GM19455 (cell line): ENCODE data around the gene GRIK3.
"Not testable (repeated sequence)": the region's sequence is repeated elsewhere in the genome, so short reads cannot be mapped to it uniquely, and the experiment has no call there.

Experiments
- ATAC-seq: cut with Tn5 transposase; IDR thresholded peaks from one replicate; pipeline ENCODE4 v1.9.1; 2021; ENCODE audit not compliant: unreplicated experiment

GRIK3 gene

DNA sequence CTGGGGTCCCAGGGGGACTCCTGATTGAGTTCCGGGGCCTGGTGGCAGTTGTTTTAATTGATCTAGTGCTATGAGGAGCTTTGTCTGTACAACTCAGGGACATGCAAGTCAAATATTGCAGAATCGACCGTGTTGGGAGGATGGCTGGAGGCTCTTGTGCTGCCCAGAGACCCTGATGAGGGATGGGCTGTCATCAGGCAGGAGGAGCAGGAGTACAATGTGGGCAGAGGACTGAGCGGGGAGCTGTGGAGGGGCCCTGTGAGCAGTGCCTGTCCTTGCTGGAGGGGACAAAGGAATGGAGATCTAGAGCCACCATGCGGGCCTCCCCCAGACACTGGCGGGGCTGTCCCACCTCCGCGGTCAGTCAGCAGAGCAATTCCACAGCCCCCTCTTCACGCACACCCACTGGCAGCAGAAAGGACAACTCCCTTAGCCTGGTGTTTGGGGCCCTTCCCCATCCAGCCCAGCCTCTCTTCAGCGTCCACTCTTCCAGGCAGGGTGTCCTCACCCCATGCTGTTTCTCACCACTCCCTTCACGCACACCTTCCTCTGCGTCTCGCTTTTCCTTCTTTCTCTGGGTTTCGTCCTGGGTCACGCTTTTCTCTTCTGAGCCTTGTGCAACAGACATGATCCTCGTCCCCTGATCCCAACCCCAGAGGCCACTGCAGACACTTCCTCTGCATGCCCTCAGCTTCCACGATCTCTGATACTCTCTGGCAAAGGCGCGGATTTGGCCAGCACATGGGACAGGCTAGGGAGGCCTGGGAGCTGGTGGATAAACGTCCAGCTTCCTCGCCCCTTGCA, 122.6 kb downstream of the GRIK3 start:
- no peak for ATAC-seq

DNA sequence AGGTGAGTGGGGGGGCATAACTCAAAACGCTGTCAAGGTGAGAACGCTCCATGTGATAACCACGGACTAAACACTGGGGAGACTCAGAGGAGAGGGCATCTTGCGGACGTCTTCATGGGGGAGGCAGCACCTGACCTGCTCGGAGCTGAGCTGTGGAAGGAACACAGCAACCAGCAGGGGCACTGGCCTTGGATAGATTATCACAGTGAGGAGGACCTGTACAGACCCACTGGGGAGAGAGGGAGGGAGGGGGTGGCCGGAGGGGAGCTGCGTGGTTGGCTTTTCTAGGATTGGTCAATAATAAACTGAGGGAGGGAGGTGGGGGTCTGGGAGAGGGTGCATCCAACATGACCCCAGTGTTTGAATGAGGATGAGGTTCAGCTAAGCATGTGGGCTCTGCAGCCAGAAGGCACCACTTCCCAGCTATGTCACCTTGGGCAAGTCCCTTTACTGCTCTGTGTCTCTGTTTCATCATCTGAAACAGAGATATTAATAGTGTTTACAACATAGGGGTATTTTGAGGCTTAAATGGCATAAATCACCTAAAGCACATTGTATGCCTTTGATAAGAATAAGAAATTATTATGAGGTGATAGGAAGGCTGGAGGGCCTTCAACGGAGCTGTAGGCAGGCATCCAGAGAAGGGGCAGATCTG, 123.3 kb downstream of the GRIK3 start:
- ATAC-seq: no peak

DNA sequence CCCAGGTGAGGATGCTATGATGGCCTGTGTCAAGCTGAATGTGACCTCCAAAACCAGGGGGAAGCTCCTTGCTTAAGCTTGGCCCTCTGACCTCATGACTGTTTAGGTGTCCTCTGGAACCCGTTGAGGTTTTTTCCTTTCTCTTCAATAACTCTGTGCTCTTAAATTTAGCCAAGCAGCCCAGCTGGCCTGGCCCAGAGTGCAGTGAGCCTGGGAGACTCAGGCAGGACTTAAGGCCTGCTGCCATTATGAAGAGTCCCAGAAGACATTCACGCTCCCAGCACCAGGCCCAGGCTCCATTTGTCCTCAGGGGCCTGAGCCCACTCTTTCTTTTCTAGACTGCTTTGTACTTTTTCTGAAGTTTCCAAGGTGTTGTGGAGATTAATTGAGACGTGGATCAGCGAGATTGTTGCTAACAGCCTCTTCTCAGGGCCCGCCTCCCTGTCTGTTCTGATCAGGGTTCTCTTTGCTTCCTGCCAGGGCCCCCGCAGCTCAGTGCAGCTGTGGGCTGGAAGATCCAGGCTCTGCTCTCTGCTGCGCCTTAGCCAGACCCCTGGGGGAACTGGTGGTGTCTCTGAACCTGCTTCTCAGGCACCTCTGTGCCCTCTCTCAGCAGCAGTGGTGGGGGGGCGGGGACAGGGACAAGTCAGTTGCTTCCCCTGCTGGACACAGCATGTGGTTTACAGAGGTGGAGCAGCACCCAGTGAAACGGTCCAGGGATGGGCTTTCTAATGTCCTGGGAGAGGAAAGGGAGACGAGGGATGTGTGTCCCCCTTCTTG, 124.2 kb downstream of the GRIK3 start:
- no peak for ATAC-seq

DNA sequence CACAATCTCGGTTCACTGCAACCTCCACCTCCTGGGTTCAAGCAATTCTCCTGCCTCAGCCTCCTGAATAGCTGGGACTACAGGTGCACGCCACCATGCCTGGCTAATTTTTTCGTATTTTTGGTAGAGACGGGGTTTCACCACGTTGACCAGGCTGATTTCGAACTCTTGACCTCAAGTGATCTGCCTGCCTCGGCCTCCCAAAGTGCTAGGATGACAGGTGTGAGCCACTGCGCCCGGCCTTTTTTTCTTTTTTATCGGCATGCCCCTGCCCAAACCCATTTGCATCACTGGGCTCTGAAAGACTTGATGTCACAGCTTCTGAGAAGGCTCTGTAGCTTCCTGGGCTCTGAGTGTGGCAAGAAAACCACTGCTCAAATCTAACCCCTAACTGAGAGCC, 125.0 kb downstream of the GRIK3 start:
- ATAC-seq: not testable (repeated sequence)

DNA sequence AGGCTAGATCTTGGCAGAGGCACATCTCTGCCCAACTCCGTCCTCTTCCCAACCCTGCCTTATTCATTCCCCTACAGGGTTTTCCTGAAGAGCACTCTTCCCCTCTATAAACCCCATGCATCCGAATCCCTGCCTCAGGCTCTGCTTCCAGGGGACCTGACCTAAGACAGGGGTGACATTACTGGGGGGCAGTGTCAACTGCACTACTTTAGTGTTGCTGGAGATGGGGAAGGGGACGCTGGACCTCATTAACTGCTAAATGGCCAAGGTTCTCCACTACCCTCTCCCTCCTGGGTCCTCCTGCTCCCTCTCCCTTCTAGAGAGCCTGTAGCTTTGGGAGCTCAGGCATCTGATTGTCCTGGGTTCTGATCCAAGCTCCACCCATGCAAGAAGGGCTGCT, 126.2 kb downstream of the GRIK3 start:
- ATAC-seq: no peak

DNA sequence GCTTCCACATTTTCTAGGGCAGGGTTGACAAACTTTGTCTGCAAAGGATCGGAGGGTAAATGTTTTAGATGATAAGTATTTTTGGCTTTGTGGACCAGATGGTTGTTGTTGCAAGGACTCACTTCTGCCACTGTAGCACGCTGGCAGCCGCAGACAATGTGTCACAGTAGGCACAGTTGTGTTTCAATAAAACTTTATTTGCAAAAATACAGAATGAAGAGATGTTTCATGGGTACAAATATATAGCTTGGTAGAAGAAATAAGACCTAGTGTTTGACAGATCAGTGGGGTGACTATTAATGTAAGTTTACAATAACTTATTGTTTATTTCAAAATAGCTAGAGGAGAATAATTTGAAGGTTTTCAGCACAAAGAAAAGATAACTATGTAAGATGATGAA, 127.8 kb downstream of the GRIK3 start:
- no peak for ATAC-seq

DNA sequence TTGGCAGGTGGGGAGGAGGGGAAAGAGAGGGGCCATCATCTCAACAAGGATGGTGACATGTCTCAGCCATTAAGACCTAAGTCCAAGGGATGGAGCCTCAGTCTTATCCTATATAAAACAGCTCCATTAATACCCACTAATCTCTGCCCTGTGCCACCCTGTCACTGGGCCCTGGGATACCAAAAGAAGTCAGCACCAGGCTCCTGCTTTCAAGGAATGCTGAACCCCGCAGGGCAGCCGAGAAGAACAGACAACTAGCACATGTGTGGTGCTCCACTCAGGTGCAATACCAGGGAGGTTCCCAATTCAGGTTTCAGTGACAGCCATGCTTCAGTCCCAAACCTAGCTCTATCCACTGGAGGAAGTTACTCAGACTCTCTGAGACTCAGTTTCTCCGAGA, 128.4 kb downstream of the GRIK3 start:
- ATAC-seq: no peak

DNA sequence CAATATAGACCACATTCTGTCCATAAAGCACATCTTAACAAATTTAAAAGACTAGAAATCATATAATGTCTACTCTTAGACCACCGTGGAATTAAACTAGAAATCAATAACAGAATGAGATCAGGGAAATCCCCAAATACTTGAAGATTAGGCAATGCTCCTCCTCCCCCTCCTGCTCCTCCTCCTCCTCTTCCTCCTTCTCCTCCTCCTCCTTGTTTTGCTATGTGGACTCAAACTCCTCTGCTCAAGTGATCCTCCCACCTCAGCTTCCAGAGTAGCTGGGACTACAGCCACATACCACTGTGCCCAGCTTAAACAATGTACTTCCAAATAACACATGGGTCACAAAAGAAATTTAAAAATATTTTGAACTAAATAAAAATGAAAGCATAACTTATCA, 134.2 kb downstream of the GRIK3 start:
- ATAC-seq: no peak

DNA sequence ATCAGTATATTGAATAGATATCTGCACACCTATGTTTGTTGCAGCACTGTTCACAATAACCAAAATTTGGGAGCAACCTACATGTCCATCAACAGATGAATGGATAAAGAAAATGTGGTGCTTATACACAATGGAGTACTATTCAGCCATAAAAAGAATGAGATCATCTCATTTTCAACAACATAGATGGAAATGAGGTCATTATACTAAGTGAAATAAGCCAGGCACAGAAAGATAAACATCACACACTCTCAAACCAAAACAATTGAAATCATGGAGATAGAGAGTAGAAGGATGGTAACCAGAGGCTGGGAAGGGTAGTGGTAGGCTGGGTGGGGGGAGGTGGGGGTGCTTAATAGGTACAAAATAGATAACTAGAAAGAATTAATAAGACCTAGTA, 136.5 kb downstream of the GRIK3 start:
- not testable (repeated sequence) for ATAC-seq

DNA sequence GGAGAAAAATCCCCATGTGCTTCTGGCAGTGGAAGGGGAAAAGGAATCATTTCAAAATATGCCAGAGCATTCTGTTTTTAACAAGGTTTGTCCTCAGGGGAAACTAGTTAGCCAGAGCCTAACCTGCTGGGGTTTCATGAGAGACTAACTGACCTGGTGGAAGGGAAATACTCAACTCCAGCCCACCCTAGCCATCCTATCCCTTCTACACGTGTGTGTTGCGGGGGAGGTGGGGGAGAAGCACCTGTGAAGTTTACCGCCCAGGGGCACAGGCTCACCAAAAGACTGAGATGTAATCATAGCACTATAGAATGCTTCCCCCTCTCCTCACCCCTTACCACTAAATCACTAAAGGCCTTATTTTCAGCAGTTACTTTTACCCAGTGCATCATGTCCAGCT, 139.5 kb downstream of the GRIK3 start:
- no peak for ATAC-seq

DNA sequence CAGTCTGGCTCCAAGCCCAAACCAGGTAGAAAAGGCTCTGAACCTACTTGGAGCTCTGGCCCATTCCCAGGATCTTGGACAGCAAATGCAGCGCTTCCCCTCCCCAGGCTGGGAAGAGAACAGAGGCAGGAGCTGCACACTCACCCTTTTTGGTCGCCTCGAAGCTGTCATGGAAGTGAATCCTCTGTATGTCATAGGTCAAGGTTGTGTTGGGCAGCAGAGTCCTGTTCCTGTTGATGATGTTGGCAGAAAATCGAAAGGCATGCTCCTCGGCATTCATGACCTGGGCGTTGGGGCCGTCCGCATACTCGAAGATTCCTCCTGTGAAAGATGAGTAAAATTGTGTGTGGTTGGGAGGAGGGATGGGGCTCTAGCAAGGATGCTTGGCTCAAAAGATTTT, 143.5 kb downstream of the GRIK3 start:
- no peak for ATAC-seq

DNA sequence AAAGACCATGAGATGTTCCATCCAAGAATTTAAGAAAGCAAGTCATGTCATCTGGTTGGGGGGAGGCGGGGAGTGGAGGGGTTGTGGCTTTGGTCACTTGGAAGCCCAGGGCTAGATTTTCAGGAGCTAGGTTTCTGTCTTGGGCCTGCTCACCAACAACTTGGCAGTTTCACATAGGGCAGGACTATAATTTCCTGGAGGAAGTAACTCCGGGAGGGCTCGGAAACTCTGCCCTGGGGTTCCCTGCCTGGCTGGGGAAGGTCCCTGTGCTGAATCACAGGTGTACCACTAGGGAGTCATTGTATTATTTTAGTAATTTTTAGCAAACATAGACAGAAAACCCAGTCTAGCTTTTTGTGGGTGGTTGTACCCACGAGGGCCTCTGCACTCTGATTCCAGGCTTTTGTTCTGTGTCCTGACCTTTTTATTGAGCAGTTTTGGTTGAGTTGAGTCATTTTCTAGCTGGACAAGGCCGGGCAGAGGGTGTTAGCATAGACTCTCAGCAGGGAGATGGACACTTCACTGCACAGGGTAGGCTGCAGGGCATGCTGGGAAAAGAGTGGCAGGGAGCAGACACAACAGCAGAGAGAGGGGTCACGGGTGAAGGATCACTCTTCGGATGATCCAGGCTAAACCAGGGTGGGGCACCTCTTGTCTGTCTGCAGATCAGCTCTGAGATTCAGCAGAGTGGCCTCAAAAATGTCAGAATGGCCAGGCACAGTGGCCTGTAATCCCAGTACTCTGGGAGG, 144.7 kb downstream of the GRIK3 start:
- ATAC-seq: no peak

DNA sequence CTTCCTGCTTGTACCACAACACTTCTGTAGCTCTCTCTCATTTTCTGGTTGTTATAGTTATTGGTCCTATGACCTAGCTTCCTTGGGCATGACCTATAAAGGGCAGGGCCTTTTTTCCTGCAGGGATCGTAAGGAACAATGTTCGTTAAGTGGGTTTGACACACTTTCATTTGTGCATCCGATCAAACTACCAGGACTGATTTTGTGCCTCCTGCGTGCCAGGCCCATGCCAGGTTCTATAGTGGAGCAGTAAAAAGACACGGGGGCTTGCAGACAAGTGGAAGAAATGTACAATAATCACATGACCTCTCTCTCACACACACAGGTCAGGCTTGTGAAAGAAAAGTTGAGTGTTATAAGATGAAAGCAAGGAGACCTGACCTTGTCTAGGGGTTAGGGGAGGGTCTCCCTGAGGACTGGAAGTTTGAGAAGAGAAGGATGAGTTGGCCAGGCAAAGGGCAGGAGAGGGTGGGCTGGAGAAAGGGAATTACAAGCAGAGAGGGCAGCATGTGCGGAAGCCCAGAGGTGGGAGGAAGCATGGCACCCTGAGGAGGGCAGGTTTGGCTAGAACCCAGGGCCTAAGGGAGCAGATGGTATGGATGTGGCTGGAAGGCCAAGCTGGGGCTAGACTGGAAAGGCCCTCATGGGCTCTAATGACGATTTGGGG, 145.4 kb downstream of the GRIK3 start:
- no peak for ATAC-seq

DNA sequence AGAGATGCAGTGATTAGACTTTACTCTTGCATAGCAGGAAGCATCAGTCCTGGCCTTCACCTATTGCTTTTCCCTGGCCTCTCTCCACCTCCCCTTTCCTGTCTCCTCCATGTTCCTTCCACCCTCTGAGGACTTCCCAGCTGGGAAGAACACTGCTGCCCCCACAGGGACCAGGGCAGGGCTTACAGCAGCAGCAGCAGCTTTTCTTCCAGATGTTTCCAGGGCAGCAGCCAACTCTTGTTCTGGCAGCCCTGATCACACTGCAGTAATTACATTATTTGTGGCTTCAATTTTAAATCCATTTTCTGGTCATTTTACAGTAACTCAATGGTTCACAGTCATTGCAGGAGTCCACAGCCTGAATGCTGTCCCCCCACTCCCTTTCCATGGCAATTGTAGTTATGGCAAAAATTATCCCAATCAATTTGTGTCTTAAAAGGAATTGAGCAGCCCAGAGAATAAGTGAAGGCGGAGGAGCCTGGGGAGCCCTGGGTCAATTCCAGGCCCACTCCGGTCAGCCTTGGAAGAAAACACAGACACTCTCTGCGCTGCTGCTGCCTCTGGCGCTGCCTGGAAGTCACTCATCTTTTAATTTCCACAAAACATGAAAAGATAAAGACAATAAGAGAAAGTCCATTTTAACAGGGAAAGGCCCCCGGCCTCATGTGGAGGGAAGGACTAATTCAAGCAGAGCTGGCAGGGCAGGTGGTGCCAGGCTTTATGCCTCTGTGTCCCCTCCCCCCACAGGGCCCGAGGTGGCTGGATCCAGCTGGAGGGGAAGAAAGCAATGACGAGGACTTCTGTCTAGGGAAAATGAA, 148.6 kb downstream of the GRIK3 start:
- no peak for ATAC-seq

DNA sequence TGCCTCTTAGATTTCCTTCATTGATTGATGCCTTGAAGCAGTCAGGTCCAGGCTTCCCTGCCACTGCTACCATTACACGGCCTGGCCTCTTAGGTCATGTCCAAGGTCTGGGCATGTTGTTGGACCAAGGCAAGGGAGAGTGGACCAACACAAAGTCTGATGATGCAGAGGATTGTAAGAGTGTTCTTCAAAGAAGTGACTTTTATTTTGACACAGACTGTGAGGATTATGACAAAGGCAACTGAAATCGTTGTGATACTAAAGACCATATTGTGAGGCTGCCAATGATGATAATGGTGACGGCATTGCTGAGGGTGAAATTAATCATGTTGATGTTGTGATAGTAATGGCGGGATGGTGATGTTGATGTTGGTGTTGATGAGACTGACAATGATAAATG, 149.5 kb downstream of the GRIK3 start:
- no peak for ATAC-seq

DNA sequence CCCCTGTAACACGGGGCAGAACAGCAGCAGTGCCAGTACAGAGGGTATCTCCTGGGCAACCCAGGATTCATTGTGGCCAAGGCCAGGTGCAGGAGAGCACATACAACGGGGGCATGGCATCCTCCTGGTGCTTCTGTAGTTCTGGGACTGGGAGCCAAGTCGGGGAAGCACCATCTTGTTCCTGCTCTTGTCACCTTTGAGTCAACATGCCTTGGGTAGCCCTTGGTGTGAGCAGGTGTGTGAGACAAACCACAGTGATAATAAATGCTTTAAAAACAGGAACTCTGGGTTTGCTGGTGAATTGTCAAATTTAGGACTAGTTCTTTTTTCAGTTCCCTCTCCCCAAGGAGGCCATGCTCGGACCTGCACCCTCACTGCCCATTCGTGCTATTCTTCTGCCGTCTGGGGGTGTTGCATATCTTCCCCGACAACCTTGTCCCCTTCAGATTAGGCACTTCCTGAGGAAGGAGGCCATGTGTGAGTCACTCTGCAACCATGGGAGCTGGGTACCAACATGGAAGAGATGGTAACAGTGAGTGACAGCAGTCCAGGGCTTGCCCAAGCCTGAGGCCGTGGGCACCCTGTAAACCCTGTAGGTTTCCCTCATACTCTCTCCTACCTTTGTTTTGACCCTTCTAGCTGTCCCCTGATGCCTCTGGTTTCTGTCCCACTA, 150.2 kb downstream of the GRIK3 start:
- ATAC-seq: no peak

DNA sequence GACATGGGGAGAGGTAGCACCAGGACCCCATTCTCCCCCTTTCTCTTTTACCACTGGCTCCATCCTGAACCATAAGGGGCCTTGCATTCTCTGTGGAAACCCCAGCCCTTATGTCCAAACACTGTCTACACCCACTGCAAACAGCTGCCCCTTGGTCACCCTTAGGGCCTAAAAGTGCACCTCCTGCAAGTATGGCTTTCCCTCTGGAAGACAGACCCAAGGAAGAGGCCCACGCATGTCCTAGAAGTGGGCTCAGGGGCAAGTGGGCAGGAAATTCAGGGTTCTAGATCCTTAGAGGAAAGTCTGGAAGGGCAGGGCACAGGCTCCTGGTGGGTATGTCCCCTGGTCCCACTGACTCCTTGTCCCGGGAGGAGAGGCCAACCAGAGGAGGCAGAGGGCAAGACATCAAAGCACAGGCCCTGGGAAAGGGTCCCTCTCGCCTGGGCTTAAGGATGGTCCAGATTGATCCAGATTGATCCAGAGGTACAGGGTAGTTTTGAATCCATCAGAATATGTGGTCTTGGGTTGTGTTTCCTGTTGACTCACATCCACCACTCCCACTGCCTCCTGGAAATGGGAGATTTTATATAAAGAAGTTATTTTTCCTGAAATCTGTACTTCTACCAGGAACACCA, 150.9 kb downstream of the GRIK3 start:
- no peak for ATAC-seq

DNA sequence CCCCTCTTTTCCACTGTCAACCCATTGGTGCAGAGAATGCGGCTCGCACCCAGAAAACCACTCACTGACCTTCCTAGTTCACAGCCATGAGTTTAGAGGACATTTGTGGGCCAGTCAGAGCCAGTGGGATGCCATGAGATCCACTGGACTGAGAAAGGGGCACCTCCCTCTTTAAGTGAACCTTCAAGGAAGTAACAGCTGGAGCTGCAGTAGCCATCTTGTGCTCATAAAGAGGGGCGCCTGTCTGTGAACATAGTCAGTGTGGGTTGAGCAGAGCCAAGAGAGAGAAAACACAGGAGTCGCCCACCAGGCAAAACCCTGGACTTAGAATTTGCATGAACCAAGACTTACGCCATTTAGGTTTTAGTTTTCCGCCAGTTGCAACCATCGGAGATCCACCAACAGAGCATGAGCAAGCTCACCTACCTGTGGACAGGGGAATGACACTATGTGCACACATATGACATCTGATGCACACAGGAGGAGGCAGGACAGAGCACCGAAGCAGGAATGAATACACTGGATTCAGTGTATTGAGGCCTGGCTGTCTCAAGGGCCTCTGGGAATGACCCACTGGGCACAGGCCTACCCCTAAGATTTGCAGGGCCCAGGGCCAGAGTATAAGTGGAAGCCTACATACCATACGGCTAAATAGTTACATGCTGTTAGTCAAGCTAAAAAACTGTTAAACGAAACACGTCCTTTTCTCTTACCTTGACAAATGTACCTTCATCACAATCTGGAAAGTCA, 151.6 kb downstream of the GRIK3 start:
- ATAC-seq: no peak
